Dermis blood vessel endothelial cell (primary cell): ENCODE results near the gene TNFSF4. TPM values are rescaled to one million over a fixed set of nuclear protein-coding genes. Genes with fewer than 3 reads are reported as not detected.
A peak's percentile ranks its signal among the peaks of the same experiment; 100 is the strongest.
"Not testable (repeated sequence)": the region's sequence is repeated elsewhere in the genome, so short reads cannot be mapped to it uniquely, and the experiment has no call there.

ENCODE experiments used
- DNase-seq: peaks from one replicate; pipeline ENCODE4 v3.0.0; 2010
- total RNA-seq: library from RNA; depleted of rRNA; stranded (reverse); fragments of >200 nt; gene quantifications from 2 replicates; pipeline ENCODE4 v1.2.3, GENCODE V29; 2014

Gene TNFSF4
- total RNA-seq, 1 donor from 2014 or later: 2.7 TPM

- peak; percentile 82 for DNase-seq
Observed at GRCh38 chr1:173161510-173162221, 45.5 kb downstream of the TNFSF4 start.

GRCh38 chr1:173153964-173154363 lies 53.2 kb downstream of the TNFSF4 start:
- not testable (repeated sequence) for DNase-seq

DNA sequence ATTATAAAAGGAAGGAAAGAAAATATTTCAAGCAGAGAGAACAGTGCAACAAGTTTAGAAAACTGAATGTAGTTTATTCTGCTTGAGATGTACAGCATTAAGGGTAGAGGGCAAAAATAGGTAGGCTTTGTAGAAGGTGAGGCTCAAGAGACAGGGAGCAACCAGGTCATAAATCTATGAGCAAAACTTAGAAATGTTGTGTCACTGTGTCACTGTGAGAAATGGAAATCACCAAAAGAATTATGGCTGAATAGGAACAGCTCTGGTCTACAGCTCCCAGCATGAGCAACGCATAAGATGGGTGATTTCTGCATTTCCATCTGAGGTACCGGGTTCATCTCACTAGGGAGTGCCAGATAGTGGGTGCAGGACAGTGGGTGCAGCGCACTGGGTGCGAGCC lies 53.6 kb downstream of the TNFSF4 start:
- no peak for DNase-seq

DNA sequence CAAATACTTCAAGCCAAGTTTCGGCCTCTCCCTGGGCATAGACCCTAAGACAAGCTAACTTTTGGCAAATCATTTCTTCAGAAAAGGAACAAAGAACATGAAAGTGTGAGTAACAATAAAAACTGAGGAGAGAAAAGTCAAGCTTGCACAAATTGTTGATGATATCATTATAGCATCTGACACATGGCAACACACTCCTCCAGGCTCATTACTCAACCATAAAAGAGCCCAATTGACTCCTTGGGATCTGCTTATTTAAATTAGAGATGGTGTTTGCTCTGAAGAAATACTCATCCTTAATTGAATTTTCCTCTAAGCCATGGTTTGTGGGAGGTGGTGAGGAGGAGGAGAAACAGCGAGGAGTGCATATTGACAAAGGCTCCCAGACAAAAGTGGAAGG lies 54.5 kb downstream of the TNFSF4 start:
- DNase-seq: no peak

DNA sequence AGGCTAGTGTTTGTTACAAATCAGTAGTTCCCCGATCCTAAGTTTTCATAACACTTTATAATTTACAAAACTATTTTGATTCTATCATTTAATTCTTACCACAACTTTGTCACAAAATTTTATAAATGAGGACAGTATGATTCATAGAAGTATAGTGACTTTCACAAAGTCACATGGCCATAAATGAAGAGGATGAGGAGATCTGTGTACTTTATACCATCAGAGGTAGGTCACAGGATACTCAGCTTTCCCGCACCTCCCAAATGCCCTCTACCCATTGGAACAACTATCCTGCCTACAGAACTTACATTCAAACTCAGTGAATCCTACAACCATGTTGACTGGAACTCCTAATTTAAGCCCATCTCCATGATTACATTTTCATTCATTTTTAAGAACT lies 56.3 kb downstream of the TNFSF4 start:
- DNase-seq: no peak

- DNase-seq: no peak
Observed at GRCh38 chr1:173149887-173150286, 57.2 kb downstream of the TNFSF4 start.

GRCh38 chr1:173148971-173149370 lies 58.2 kb downstream of the TNFSF4 start:
- no peak for DNase-seq

- DNase-seq: no peak
Observed at GRCh38 chr1:173148545-173148944, 58.6 kb downstream of the TNFSF4 start.

DNA sequence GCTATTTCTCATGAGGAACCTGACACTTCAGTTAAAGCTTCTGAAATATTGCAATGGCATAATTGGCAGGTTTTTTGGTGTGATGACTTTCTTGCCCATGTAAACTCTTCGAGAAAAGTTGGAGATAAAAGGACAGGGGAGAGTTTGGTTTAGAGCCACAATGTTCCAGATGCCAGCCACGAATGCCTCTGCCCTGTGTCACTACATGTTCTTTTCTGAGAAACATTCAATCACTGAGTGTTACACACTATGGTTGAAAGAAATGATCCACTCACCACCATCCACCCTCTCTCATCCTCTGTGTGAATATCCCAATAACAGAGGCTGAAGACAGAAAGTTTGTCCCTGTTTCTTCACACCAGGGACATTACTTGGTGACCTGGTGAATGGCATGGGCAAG lies 66.4 kb downstream of the TNFSF4 start:
- DNase-seq: no peak

GRCh38 chr1:173139706-173140105 lies 67.4 kb downstream of the TNFSF4 start:
- no peak for DNase-seq

DNA sequence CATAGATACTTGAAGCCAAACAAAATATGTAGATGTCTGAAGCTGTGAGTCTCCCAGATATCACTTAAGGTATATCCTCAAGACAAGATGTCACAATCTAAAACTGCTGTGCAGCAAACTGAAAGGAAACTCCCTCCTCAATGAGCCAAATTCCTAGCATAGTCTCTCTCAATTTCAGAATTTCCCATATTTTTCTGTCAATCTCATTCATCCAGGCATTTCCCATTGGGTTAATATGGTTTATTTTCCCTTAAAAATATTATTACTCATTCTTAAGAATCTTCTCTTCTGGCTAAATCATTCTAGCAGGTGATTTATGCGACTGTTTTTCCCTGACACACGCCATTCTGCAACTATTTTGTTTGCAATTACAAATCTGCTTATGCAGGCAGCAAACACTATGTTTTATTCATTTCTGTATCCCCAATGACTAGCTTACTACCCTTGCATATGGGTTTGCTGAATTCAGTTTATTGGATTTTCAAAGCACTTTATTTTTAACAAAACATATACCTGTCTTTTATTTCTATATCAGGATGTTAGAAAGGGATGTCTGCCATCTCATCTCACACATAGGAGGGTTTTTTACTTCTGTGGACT lies 69.9 kb downstream of the TNFSF4 start:
- DNase-seq: peak; percentile 38

GRCh38 chr1:173134800-173135199 lies 72.3 kb downstream of the TNFSF4 start:
- DNase-seq: no peak

DNA sequence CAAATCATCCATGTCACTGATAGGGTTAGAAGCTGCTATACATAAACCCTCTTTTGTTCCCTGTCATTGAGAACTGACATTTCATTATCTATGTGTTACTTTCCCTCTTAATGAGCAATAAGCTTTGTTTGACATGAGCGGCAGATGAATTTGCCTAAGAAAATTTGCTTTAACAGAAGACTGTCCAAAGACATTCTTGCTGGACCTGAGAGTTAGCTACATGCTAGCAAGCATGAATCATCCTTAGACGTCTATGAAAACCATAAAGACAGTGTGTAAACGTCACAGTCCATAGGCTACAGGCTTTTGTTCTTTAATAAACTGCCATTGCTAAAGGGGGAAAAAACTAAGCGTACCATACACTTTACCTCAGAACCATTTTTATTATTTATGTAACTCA lies 73.1 kb downstream of the TNFSF4 start:
- no peak for DNase-seq

Other genes with a start within 250 kb of the TNFSF4 start
- gene TNFSF18, start 156.4 kb downstream of the TNFSF4 start, total RNA-seq: 17.9 and 38.3 TPM in 2 replicates